Esophagus muscularis mucosa (tissue), 4 donors: ENCODE measurements around the gene SLC35B2.

Source experiments
- EP300 ChIP-seq: sonication (generic); formaldehyde crosslinking; IDR thresholded peaks from one replicate; pipeline ENCODE4 v1.6.1; 2017; ENCODE audit warnings: antibody characterized with exemption
- POLR2A ChIP-seq: fragments of 450-650 bp; IDR thresholded peaks from one replicate; pipeline ENCODE4 v1.6.1; 2017; ENCODE audit warnings: antibody characterized with exemption, moderate library complexity, mild to moderate bottlenecking, low read depth
- POLR2AphosphoS5 ChIP-seq, 2 donors: sonication (generic); formaldehyde crosslinking; IDR thresholded peaks; one replicate each; pipeline ENCODE4 v1.6.1; 2017; ENCODE audit warnings: antibody characterized with exemption in 2 of 2
- TF ChIP-seq, protein P1 (sequence below), 3 experiments: fragments of 200-600 bp in 2 of 3; fragments of 450-650 bp in 1 of 3; sonication (generic) in 2 of 3; IDR thresholded peaks; one replicate each; pipeline ENCODE4 v1.5.1; 2017 to 2019; ENCODE audit warnings: antibody characterized with exemption in 3 of 3, mild to moderate bottlenecking in 2 of 3, moderate library complexity in 1 of 3

DNA sequence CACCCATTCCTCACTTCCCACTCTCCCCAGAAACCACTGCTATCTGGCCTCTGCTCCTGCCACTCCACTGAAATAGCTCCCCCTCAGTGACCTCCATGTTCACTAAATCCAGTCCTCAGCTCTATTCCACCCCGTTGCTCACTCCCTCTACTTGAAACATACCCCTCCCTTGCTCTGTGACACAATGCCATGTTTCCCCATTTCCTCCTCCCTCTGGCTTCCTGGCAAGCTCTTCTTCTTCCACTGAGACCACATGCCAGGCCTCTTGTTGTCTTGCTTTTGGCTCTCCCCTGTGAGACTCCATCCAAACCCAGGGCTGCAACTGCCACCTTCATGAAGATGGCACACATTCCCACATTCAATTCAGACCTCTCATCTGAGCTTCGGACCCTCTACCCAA lies 26.8 kb upstream of the SLC35B2 start:
- TF ChIP-seq, protein P1, sequence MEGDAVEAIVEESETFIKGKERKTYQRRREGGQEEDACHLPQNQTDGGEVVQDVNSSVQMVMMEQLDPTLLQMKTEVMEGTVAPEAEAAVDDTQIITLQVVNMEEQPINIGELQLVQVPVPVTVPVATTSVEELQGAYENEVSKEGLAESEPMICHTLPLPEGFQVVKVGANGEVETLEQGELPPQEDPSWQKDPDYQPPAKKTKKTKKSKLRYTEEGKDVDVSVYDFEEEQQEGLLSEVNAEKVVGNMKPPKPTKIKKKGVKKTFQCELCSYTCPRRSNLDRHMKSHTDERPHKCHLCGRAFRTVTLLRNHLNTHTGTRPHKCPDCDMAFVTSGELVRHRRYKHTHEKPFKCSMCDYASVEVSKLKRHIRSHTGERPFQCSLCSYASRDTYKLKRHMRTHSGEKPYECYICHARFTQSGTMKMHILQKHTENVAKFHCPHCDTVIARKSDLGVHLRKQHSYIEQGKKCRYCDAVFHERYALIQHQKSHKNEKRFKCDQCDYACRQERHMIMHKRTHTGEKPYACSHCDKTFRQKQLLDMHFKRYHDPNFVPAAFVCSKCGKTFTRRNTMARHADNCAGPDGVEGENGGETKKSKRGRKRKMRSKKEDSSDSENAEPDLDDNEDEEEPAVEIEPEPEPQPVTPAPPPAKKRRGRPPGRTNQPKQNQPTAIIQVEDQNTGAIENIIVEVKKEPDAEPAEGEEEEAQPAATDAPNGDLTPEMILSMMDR (IDR thresholded peaks at IDR 0.05), result no peak
- TF ChIP-seq EP300, result no peak
- no peak for TF ChIP-seq POLR2AphosphoS5 (IDR thresholded peaks at IDR 0.05)
- TF ChIP-seq POLR2A, result no peak
